ENCODE measurements around the gene SUPT20HL2.

GRCh38 chrX:24306440-24306839 is 7.4 kb downstream of the SUPT20HL2 start:
- TF ChIP-seq CTCF (IDR thresholded peaks at IDR 0.05; ENCODE audit: insufficient read depth, low read length) (no peak), GABPA (IDR thresholded peaks at IDR 0.05; ENCODE audit: low read depth) (no peak)
